GM12878 (cell line): ENCODE data around the gene SMIM14. TPM values are rescaled to one million over a fixed set of nuclear protein-coding genes. Genes with fewer than 3 reads are reported as not detected.

Experiments
- ATAC-seq: fragments of 200-7000 bp; cut with Tn5 transposase; 3 replicates; pipeline ENCODE4 v1.9.1; 2020; ENCODE audit warnings: mild to moderate bottlenecking, moderate library complexity
- BruUV-seq: library from RNA; stranded (reverse); fragments of 400-500 nt; replicated peaks from 2 replicates; lab custom pipeline; 2021; lab: Mats Ljungman, UMichigan
- CTCF ChIA-PET: fragments of 300-600 bp; sonication (Branson Sonifier 250); formaldehyde crosslinking; extraction: SDS; loops from one replicate; lab custom pipeline; 2021; ENCODE audit warnings: inconsistent platforms; lab: Yijun Ruan, JAX
- POLR2A ChIA-PET: fragments of 350-600 bp; formaldehyde crosslinking; extraction: SDS; loops from one replicate; lab custom pipeline; 2021; ENCODE audit warnings: inconsistent platforms; lab: Charles Lee
- RAD21 ChIA-PET: fragments of 300-600 bp; sonication (Branson Sonifier 250); formaldehyde crosslinking; loops from one replicate; lab custom pipeline; 2023; ENCODE audit warnings: antibody characterized with exemption; ENCODE audit not compliant: unreplicated experiment; lab: Charles Lee
- SMC1A ChIA-PET: fragments of 300-600 bp; sonication (Branson Sonifier 250); formaldehyde crosslinking; loops from one replicate; lab custom pipeline; 2023; ENCODE audit not compliant: unreplicated experiment, uncharacterized antibody; lab: Charles Lee
- DNase-seq: peaks from one replicate; pipeline ENCODE4 v3.0.0-alpha.2; 2011; ENCODE audit warnings: low read depth, low spot score
- FAIRE-seq: peaks from 3 replicates; lab custom pipeline; 2011; peaks lifted over from hg19 to GRCh38; lab: Jason Lieb, UNC
- H2AFZ ChIP-seq: 2 replicates; pipeline ENCODE4 v1.6.0; 2011; ENCODE audit warnings: low read depth, low read length, control low read depth; ENCODE audit not compliant: control insufficient read depth
- H3K27ac ChIP-seq: 2 replicates; pipeline ENCODE4 v1.5.1; 2011; ENCODE audit warnings: control low read depth; ENCODE audit not compliant: control insufficient read depth, insufficient read depth
- H3K27me3 ChIP-seq, 2 experiments: replicated peaks in 1 of 2; 2 replicates each; pipeline versions ENCODE4 v1.6.0 to v1.6.1; 2011; ENCODE audit warnings: low read length in 1 of 2; ENCODE audit not compliant: control insufficient read depth in 2 of 2, insufficient read depth in 2 of 2
- H3K36me3 ChIP-seq, 2 experiments: 2 replicates each; pipeline ENCODE4 v1.5.1; 2011; ENCODE audit warnings: low read length in 1 of 2; ENCODE audit not compliant: control insufficient read depth in 2 of 2, insufficient read depth in 2 of 2
- H3K4me1 ChIP-seq: 2 replicates; pipeline ENCODE4 v1.6.1; 2011; ENCODE audit warnings: mild to moderate bottlenecking, low read length, moderate library complexity, mixed read lengths; ENCODE audit not compliant: control insufficient read depth, insufficient read depth
- H3K4me2 ChIP-seq: 2 replicates; pipeline ENCODE4 v1.6.0; 2011; ENCODE audit warnings: control low read depth; ENCODE audit not compliant: control insufficient read depth, insufficient read depth
- H3K4me3 ChIP-seq: fragments of 200-600 bp; sonication (generic); 2 replicates; pipeline ENCODE4 v1.5.1; 2016
- H3K79me2 ChIP-seq: 2 replicates; pipeline ENCODE4 v1.6.0; 2011; ENCODE audit warnings: low read length; ENCODE audit not compliant: control insufficient read depth, insufficient read depth
- H3K9ac ChIP-seq: 2 replicates; pipeline ENCODE4 v1.8.0; 2011; ENCODE audit warnings: low read length, control low read depth, mixed read lengths; ENCODE audit not compliant: control insufficient read depth, insufficient read depth
- H3K9me3 ChIP-seq: replicated peaks from 3 replicates; pipeline ENCODE4 v1.5.1; 2011; ENCODE audit warnings: mild to moderate bottlenecking, low read length; ENCODE audit not compliant: control insufficient read depth, insufficient read depth
- H4K20me1 ChIP-seq: 2 replicates; pipeline ENCODE4 v1.6.0; 2011; ENCODE audit not compliant: control insufficient read depth, insufficient read depth
- CEBPB ChIP-seq, 2 experiments: fragments of 150-350 bp in 1 of 2; IDR thresholded peaks; 2 replicates each; pipeline ENCODE4 v1.6.1; 2012 to 2014; ENCODE audit warnings: low read depth in 2 of 2, low read length in 2 of 2, borderline replicate concordance in 1 of 2, inconsistent platforms in 1 of 2
- IKZF1 ChIP-seq: fragments of 450-650 bp; conservative IDR thresholded peaks from 2 replicates; pipeline ENCODE4 v1.6.1; 2017; ENCODE audit warnings: antibody characterized with exemption, mild to moderate bottlenecking
- JUNB ChIP-seq: IDR thresholded peaks from 2 replicates; pipeline ENCODE4 v1.6.1; 2016; ENCODE audit warnings: antibody characterized with exemption, mild to moderate bottlenecking
- MTA3 ChIP-seq: IDR thresholded peaks from 2 replicates; pipeline ENCODE4 v1.6.1; 2012; ENCODE audit warnings: low read length, inconsistent platforms, borderline replicate concordance
- NFXL1 ChIP-seq: fragments of 450-650 bp; IDR thresholded peaks from 2 replicates; pipeline ENCODE4 v1.6.1; 2017; ENCODE audit warnings: antibody characterized with exemption, mild to moderate bottlenecking, borderline replicate concordance
- NFYA ChIP-seq: IDR thresholded peaks from 2 replicates; pipeline ENCODE4 v1.6.1; 2011; ENCODE audit warnings: low read depth, mild to moderate bottlenecking, low read length, improper control_type of control experiment, borderline replicate concordance
- TCF12 ChIP-seq: IDR thresholded peaks from 2 replicates; pipeline ENCODE4 v1.6.1; 2011; ENCODE audit warnings: low read depth, mild to moderate bottlenecking, low read length
- ZZZ3 ChIP-seq: IDR thresholded peaks from 2 replicates; pipeline ENCODE4 v1.6.1; 2011; ENCODE audit warnings: low read depth; ENCODE audit not compliant: control insufficient read depth, insufficient read length
- WGBS: methylation state at CpG from one replicate; pipeline ENCODE4 v1.1.6; 2016; ENCODE audit warnings: low lambda C conversion rate; ENCODE audit not compliant: insufficient replicate concordance, insufficient coverage; ENCODE audit errors: missing lambda C conversion rate; 5-methylcytosine and 5-hydroxymethylcytosine counted together
- in situ Hi-C: fragments of 300-500 bp; cut with MboI; formaldehyde crosslinking; loops from 9 replicates; pipeline ENCODE4 v1.14.3; 2018; ENCODE audit warnings: mixed read lengths
- intact Hi-C: fragments of 100-400 bp; cut with micrococcal nuclease; formaldehyde crosslinking; loops from one replicate; pipeline ENCODE4 v1.14.2; 2022; ENCODE audit not compliant: unreplicated experiment
- polyA plus RNA-seq, 11 experiments: library from polyadenylated mRNA; depleted of rRNA in 4 of 11; unstranded in 6 of 11; stranded (reverse) in 5 of 11; fragments of >200 nt; fragmentation: Nextera tagmentation in 4 of 11; fragmentation: Illumina TruSeq in 1 of 11; extraction: Ambion mirVana in 4 of 11; extraction: Trizol in 1 of 11; gene quantifications; 1 replicate in 1 of 11; 2 replicates in 10 of 11; pipeline versions ENCODE4 v1.2.1 to v1.2.3, GENCODE V29; 2011 to 2016; ENCODE audit warnings: inconsistent platforms in 2 of 11, missing spikeins in 2 of 11, low read depth in 1 of 11
- total RNA-seq, 4 experiments: library from RNA; depleted of rRNA in 3 of 4; stranded (reverse); fragments of >200 nt in 3 of 4; fragmentation: Illumina TruSeq in 1 of 4; extraction: Trizol in 1 of 4; gene quantifications; 2 replicates each; pipeline versions ENCODE4 v1.2.1 to v1.2.3, GENCODE V29; 2013 to 2021
- TF ChIP-seq, protein P1 (sequence below): fragments of 450-650 bp; IDR thresholded peaks from 2 replicates; pipeline ENCODE4 v1.6.1; 2016; ENCODE audit warnings: mild to moderate bottlenecking, moderate library complexity, borderline replicate concordance
- TF ChIP-seq, protein P2 (sequence below): fragments of 450-650 bp; IDR thresholded peaks from 2 replicates; pipeline ENCODE4 v1.6.1; 2017; ENCODE audit warnings: borderline replicate concordance
- TF ChIP-seq, protein P3 (sequence below): IDR thresholded peaks from 2 replicates; pipeline ENCODE4 v1.6.1; 2011; ENCODE audit warnings: mild to moderate bottlenecking, low read depth, low read length, moderate library complexity; ENCODE audit not compliant: insufficient replicate concordance
- TF ChIP-seq, protein P4 (sequence below): IDR thresholded peaks from 2 replicates; pipeline ENCODE4 v1.6.1; 2012; ENCODE audit warnings: low read length, inconsistent platforms

SMIM14 gene
- total and polyA plus RNA-seq, 10 of the 15 experiments (the other 5 are each of a cell fraction or from before 2014, with no cell fraction given) = 125 to 671 (median 188) TPM

DNA sequence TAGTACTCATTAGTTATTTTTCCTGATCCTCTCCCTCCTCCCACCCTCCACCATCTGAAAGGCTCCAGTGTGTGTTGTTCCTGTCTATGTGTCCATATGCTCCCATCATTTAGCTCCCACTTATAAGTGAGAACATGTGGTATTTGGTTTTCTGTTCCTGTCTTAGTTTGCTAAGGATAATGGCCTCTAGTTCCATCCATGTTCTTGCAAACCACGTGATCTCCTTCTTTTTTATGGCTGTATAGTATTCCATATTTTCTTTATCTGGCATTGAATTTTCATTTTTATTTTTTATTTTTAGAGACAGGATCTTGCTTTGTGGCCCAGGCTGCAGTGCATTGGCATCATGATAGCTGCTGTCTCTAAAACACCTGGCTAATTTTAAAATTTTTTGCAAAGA lies 47.3 kb upstream of the SMIM14 start:
- Histone ChIP-seq H3K36me3 (no peaks in the 10 kb centered on the region), H4K20me1 (no peaks in the 10 kb centered on the region), H3K79me2 (no peaks in the 10 kb centered on the region), H3K4me2 (no peak overlapping the region), H3K4me1 (peaks cover 16% of the 10 kb centered on the region), H2AFZ (no peak overlapping the region), H3K4me3 (no peak overlapping the region), H3K9ac (no peak overlapping the region), H3K27ac (no peak overlapping the region), H3K9me3 (no peaks in the 10 kb centered on the region), H3K27me3 (no peaks in the 10 kb centered on the region)
- no peak for DNase-seq
- no TSS peak for BruUV-seq
- in situ Hi-C loops (no loop called here), intact Hi-C loops (no loop called here)
- ATAC-seq = no peak
- CTCF ChIA-PET = no interaction called here
- TF ChIP-seq TCF12 = no peak
- TF ChIP-seq NFYA = no peak
- TF ChIP-seq CEBPB (IDR thresholded peaks at IDR 0.05; ENCODE audit: borderline replicate concordance in 1 of 2, low read depth in 2 of 2, low read length in 2 of 2) = no peak
- TF ChIP-seq, protein P1, sequence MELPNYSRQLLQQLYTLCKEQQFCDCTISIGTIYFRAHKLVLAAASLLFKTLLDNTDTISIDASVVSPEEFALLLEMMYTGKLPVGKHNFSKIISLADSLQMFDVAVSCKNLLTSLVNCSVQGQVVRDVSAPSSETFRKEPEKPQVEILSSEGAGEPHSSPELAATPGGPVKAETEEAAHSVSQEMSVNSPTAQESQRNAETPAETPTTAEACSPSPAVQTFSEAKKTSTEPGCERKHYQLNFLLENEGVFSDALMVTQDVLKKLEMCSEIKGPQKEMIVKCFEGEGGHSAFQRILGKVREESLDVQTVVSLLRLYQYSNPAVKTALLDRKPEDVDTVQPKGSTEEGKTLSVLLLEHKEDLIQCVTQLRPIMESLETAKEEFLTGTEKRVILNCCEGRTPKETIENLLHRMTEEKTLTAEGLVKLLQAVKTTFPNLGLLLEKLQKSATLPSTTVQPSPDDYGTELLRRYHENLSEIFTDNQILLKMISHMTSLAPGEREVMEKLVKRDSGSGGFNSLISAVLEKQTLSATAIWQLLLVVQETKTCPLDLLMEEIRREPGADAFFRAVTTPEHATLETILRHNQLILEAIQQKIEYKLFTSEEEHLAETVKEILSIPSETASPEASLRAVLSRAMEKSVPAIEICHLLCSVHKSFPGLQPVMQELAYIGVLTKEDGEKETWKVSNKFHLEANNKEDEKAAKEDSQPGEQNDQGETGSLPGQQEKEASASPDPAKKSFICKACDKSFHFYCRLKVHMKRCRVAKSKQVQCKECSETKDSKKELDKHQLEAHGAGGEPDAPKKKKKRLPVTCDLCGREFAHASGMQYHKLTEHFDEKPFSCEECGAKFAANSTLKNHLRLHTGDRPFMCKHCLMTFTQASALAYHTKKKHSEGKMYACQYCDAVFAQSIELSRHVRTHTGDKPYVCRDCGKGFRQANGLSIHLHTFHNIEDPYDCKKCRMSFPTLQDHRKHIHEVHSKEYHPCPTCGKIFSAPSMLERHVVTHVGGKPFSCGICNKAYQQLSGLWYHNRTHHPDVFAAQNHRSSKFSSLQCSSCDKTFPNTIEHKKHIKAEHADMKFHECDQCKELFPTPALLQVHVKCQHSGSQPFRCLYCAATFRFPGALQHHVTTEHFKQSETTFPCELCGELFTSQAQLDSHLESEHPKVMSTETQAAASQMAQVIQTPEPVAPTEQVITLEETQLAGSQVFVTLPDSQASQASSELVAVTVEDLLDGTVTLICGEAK = no peak
- TF ChIP-seq, protein P2, sequence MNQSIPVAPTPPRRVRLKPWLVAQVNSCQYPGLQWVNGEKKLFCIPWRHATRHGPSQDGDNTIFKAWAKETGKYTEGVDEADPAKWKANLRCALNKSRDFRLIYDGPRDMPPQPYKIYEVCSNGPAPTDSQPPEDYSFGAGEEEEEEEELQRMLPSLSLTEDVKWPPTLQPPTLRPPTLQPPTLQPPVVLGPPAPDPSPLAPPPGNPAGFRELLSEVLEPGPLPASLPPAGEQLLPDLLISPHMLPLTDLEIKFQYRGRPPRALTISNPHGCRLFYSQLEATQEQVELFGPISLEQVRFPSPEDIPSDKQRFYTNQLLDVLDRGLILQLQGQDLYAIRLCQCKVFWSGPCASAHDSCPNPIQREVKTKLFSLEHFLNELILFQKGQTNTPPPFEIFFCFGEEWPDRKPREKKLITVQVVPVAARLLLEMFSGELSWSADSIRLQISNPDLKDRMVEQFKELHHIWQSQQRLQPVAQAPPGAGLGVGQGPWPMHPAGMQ = no peak
- TF ChIP-seq, protein P3, sequence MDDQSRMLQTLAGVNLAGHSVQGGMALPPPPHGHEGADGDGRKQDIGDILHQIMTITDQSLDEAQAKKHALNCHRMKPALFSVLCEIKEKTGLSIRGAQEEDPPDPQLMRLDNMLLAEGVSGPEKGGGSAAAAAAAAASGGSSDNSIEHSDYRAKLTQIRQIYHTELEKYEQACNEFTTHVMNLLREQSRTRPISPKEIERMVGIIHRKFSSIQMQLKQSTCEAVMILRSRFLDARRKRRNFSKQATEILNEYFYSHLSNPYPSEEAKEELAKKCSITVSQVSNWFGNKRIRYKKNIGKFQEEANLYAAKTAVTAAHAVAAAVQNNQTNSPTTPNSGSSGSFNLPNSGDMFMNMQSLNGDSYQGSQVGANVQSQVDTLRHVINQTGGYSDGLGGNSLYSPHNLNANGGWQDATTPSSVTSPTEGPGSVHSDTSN = no peak
- no peak for TF ChIP-seq JUNB
- TF ChIP-seq, protein P4, sequence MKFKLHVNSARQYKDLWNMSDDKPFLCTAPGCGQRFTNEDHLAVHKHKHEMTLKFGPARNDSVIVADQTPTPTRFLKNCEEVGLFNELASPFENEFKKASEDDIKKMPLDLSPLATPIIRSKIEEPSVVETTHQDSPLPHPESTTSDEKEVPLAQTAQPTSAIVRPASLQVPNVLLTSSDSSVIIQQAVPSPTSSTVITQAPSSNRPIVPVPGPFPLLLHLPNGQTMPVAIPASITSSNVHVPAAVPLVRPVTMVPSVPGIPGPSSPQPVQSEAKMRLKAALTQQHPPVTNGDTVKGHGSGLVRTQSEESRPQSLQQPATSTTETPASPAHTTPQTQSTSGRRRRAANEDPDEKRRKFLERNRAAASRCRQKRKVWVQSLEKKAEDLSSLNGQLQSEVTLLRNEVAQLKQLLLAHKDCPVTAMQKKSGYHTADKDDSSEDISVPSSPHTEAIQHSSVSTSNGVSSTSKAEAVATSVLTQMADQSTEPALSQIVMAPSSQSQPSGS = no peak
- no peak for TF ChIP-seq IKZF1
- no peak for TF ChIP-seq ZZZ3
- no peak for TF ChIP-seq NFXL1
- TF ChIP-seq MTA3 = no peak
- WGBS = 0% methylated on average over 1 of the region's 1 CpG
- SMC1A ChIA-PET = interaction anchor here (1.4 kb wide), 1 partner anchor 9 kb away, joined by 3 read pairs; no protein-coding TSS in a partner anchor
- POLR2A ChIA-PET = interaction anchor here (0.5 kb wide), 1 partner anchor 171 kb away, joined by 3 read pairs; no protein-coding TSS in a partner anchor
- no peak for FAIRE-seq
- RAD21 ChIA-PET = interaction anchor here (1.5 kb wide), 1 partner anchor 229 kb away, joined by 3 read pairs; no protein-coding TSS in a partner anchor
